Activated CD4-positive, alpha-beta memory T cell treated with anti-CD3 and anti-CD28 coated beads, Interleukin-2, amount 10 ng/mL, durations not matched to agents 7 days and 5 days (primary cell): ENCODE results near the gene ANGPT4. TPM values are rescaled to one million over a fixed set of nuclear protein-coding genes. Genes with fewer than 3 reads are reported as not detected.
A peak's percentile ranks its signal among the peaks of the same experiment; 100 is the strongest.
"Not testable (repeated sequence)": the region's sequence is repeated elsewhere in the genome, so short reads cannot be mapped to it uniquely, and the experiment has no call there.

ENCODE experiments used
- CTCF ChIA-PET: fragments of 350-600 bp; sonication (Branson Sonifier 250); formaldehyde crosslinking; loops from one replicate; lab custom pipeline; 2021; ENCODE audit warnings: antibody characterized with exemption, inconsistent platforms; lab: Charles Lee
- POLR2A ChIA-PET: fragments of 350-600 bp; sonication (Branson Sonifier 250); formaldehyde crosslinking; loops from one replicate; lab custom pipeline; 2021; ENCODE audit warnings: antibody characterized with exemption; lab: Charles Lee
- DNase-seq: peaks from one replicate; pipeline ENCODE4 v3.0.0-alpha.2; 2020
- H3K27ac Mint-ChIP-seq: one replicate; pipeline ENCODE4 v1.8.0; 2021; ENCODE audit warnings: mild to moderate bottlenecking, mixed read lengths
- H3K27me3 Mint-ChIP-seq: one replicate; pipeline ENCODE4 v1.8.0; 2021; ENCODE audit warnings: mixed read lengths
- H3K36me3 Mint-ChIP-seq: one replicate; pipeline ENCODE4 v1.8.0; 2021; ENCODE audit warnings: low read depth, mixed read lengths
- H3K4me1 Mint-ChIP-seq: one replicate; pipeline ENCODE4 v1.8.0; 2021; ENCODE audit warnings: mixed read lengths
- H3K4me3 Mint-ChIP-seq: one replicate; pipeline ENCODE4 v1.8.0; 2021; ENCODE audit warnings: mild to moderate bottlenecking, mixed read lengths
- H3K9me3 Mint-ChIP-seq: one replicate; pipeline ENCODE4 v1.8.0; 2021; ENCODE audit warnings: mixed read lengths
- total RNA-seq, 2 experiments: library from RNA; stranded (reverse); gene quantifications; one replicate each; pipeline ENCODE4 v1.2.3, GENCODE V29; 2021

The ANGPT4 gene
- total RNA-seq, 2 experiments from 2014 or later: not detected

DNA sequence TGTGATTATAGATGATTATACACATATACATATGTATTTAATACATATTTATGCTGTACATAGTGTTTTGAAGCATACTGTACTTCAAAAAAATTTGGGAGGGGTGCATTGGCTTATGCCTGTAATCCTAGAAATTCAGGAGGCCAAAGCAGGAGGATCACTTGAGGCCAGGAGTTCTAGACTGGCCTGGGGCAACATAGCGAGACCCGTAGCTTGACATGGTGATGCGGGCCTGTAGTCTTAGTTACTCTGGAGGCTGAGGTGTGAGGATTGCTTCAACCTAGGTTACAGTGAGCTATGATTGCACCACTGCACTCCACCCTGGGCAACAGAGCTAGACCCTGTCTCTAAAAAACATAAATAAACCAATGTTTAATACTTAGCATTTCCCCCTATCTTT, 84.2 kb downstream of the ANGPT4 start:
- ChIA-PET POLR2A (no interaction called here), CTCF (interaction anchor here (0.7 to 2.7 kb wide), 5 partner anchors 13 to 124 kb away, joined by 3 to 18 read pairs (median 5); no protein-coding TSS in a partner anchor)
- Mint-ChIP-seq H3K4me3 (no peak overlapping the region), H3K27me3 (no peaks in the 10 kb centered on the region), H3K4me1 (peaks cover 45% of the 10 kb centered on the region), H3K9me3 (no peaks in the 10 kb centered on the region), H3K27ac (no peak overlapping the region), H3K36me3 (peaks cover 5% of the 10 kb centered on the region)
- no peak for DNase-seq

DNA sequence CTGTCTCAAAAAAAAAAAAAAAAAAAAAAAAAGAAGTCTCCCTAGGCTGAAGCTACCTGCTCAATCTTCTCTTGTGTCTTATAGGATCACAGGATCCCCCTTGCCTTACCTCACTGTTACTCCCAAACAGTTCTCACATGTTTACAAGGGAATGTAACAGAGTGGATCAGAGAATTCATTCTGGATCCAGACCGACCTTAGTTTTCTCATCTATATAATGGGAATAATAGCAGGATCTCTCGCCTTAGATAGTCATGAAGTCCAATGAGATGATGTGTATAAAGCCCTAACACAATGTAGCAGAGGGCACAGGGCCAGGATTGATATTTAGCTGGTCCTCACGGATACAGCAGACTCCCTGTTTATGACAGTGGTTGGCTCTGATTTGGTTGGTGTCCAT, 84.9 kb downstream of the ANGPT4 start:
- Mint-ChIP-seq H3K36me3 (peaks cover under 1% of the 10 kb centered on the region), H3K27ac (no peak overlapping the region), H3K4me1 (peaks cover 38% of the 10 kb centered on the region), H3K4me3 (no peak overlapping the region), H3K9me3 (no peaks in the 10 kb centered on the region), H3K27me3 (no peaks in the 10 kb centered on the region)
- DNase-seq: no peak
- POLR2A ChIA-PET: interaction anchor here (3.2 kb wide), 1 partner anchor 15 kb away, joined by 13 read pairs; no protein-coding TSS in a partner anchor
- CTCF ChIA-PET: interaction anchor here (0.8 to 1.4 kb wide), 2 partner anchors 13 to 16 kb away, joined by 5 read pairs; no protein-coding TSS in a partner anchor

- Mint-ChIP-seq H3K27me3 (no peaks in the 10 kb centered on the region), H3K4me1 (peaks cover 35% of the 10 kb centered on the region), H3K4me3 (no peak overlapping the region), H3K36me3 (no peaks in the 10 kb centered on the region), H3K9me3 (no peaks in the 10 kb centered on the region), H3K27ac (no peak overlapping the region)
- DNase-seq: no peak
- CTCF ChIA-PET: interaction anchor here (0.6 to 1.4 kb wide), 8 partner anchors 8 to 440 kb away, joined by 3 to 5 read pairs (median 3); no protein-coding TSS in a partner anchor
- POLR2A ChIA-PET: interaction anchor here (3.2 kb wide), 1 partner anchor 16 kb away, joined by 13 read pairs; no protein-coding TSS in a partner anchor
These were observed 86.1 kb downstream of the ANGPT4 start for GRCh38 chr20:830011-830521.

DNA sequence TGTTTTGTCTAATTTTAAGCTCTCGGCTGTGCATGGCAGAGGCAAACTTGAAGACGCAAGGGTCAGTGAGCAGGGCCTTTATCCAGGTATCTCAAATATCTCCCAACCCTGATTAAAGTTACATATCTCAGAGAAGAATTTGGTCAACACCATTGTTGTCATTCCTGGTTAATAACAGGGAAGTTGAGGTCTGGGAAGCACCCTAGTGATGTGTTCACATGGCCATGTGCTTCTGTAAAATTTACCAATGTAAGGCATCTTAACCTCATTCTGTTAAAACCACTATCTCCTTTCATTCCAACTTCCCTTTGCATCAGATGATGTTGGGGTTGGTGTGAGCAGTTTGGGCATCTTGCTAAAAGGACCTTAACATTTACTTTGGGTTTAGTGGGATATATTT, 86.6 kb downstream of the ANGPT4 start:
- no peak overlapping the region for H3K4me3 Mint-ChIP-seq
- H3K36me3 Mint-ChIP-seq: no peaks in the 10 kb centered on the region
- peak overlapping the region; percentile 73 for H3K27ac Mint-ChIP-seq
- DNase-seq: no peak
- CTCF ChIA-PET: interaction anchor here (0.6 to 1.8 kb wide), 7 partner anchors 9 to 440 kb away, joined by 3 to 7 read pairs (median 3); no protein-coding TSS in a partner anchor
- POLR2A ChIA-PET: interaction anchor here (3.2 kb wide), 1 partner anchor 17 kb away, joined by 13 read pairs; no protein-coding TSS in a partner anchor
- peaks cover 32% of the 10 kb centered on the region for H3K4me1 Mint-ChIP-seq
- no peaks in the 10 kb centered on the region for H3K27me3 Mint-ChIP-seq
- H3K9me3 Mint-ChIP-seq: no peaks in the 10 kb centered on the region

DNA sequence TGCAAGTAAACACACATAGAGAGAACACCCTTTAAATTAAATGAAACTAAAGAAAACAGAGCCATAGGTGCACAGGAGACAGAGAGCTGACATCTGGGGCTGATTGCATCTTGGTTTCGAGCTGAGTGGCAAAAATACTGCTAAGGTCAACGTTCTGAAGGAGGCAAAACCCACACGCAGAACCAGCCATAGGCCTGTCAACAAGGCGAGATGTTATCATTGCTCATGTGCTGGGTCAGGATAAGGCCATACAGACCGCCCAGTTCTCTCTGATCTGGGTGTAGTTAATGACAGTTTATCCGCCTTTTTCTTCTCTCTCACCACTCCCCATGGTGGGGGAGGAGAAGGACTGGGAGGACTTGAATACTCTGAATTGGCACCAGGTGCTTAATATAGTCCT, 87.1 kb downstream of the ANGPT4 start:
- no peaks in the 10 kb centered on the region for H3K27me3 Mint-ChIP-seq
- peak overlapping the region; percentile 73 for H3K27ac Mint-ChIP-seq
- ChIA-PET POLR2A (interaction anchor here (3.2 kb wide), 1 partner anchor 17 kb away, joined by 13 read pairs; no protein-coding TSS in a partner anchor), CTCF (interaction anchor here (1.1 to 1.8 kb wide), 3 partner anchors 10 to 15 kb away, joined by 3 to 7 read pairs (median 3); no protein-coding TSS in a partner anchor)
- DNase-seq: peak; percentile 36
- no peaks in the 10 kb centered on the region for H3K9me3 Mint-ChIP-seq
- H3K4me3 Mint-ChIP-seq: no peak overlapping the region
- H3K4me1 Mint-ChIP-seq: peaks cover 28% of the 10 kb centered on the region
- no peaks in the 10 kb centered on the region for H3K36me3 Mint-ChIP-seq

DNA sequence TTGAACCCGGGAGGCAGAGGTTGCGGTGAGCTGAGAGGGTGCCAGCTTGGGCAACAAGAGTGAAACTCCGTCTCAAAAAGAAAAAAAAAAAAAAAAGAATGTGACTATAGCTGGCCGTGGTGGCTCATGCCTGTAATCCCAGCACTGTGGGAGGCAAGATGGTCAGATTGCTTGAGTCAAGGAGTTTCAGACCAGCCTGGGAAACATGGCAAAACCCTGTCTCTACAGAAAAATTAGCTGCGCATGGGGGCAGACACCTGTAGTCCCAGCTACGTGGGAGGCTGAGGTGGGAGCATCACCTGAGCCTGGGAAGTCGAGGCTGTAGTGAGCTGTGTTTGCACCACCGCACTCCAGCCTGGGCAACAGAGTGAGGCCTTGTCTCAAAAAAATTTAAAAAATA, 88.2 kb downstream of the ANGPT4 start:
- H3K36me3 Mint-ChIP-seq, H3K4me3 Mint-ChIP-seq, H3K9me3 Mint-ChIP-seq, H3K27me3 Mint-ChIP-seq, DNase-seq, H3K27ac Mint-ChIP-seq: not testable (repeated sequence)
- ChIA-PET CTCF (interaction anchor here (0.6 to 1.8 kb wide), 3 partner anchors 9 to 128 kb away, joined by 4 to 7 read pairs (median 4); no protein-coding TSS in a partner anchor), POLR2A (interaction anchor here (0.8 kb wide), 1 partner anchor 9 kb away, joined by 3 read pairs; no protein-coding TSS in a partner anchor)
- peaks cover 23% of the 10 kb centered on the region for H3K4me1 Mint-ChIP-seq

DNA sequence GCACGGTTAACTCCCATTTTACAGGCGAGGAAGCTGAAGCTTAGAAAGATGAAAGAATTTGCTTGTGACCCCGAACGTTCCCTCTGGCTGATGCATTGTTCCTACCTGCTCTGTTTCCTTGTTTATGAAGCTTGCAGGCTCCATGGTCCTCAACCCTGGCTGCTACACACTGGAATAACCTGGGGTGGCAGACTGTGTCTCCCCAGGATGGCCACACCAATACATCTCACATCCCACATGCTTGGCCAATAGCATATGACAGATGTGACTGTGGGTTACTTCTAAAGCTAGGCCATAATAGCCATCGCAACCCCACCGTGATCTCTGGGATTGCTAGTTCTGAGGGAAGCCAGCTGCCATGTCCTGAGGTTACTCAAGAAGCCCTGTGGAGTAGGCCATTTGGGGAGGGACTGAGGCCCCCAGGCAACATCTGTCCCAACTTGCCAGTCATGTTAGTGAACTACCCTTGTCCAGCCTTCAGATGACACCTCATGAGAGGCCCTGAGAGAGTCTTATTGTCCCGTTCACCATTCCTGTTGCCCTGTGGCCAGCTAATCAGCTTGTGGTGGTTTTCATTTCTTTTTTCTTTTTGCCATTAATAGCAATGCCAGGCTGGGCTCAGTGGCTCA, 89.3 kb downstream of the ANGPT4 start:
- Mint-ChIP-seq H3K4me3 (no peak overlapping the region), H3K9me3 (no peaks in the 10 kb centered on the region), H3K36me3 (no peaks in the 10 kb centered on the region), H3K27ac (no peak overlapping the region), H3K27me3 (no peaks in the 10 kb centered on the region), H3K4me1 (peaks cover 21% of the 10 kb centered on the region)
- DNase-seq: no peak
- ChIA-PET POLR2A (no interaction called here), CTCF (interaction anchor here (1.0 to 2.0 kb wide), 2 partner anchors 8 to 129 kb away, joined by 3 to 4 read pairs; no protein-coding TSS in a partner anchor)

DNA sequence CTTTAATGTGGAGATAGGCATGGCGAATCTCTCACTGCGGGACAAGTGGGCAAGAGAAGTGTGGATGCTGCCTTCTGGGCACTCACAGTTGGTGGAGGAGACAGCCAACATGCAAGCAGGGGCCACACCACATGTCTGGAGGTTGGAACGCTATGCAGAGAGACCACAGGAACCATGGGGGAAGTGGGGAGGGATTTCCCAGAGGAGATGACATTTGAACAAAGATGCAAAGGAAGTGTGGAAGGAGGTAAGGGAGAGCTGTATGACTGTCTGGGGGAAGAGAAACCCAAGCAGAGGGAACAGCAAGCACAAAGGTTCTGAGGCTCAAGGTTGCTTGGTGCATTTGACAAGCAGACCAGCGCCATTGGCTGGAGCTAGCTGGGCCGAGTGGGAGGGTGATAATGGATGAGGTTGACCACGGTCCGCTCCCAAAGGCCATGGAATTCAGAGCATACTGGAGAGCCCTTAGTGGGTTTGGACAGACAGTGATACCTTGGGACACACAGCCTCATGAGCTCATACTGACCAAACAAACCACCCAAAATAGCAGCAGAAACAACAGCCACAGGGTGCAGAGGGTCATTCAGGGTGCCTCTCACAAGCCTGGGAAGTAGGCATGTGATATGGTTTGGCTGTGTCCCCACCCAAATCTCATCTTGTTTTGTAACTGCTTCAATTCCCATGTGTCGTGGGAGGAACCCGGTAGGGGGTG, 90.3 kb downstream of the ANGPT4 start:
- no peak for DNase-seq
- Mint-ChIP-seq H3K27me3 (no peaks in the 10 kb centered on the region), H3K27ac (no peak overlapping the region), H3K4me3 (no peak overlapping the region), H3K36me3 (no peaks in the 10 kb centered on the region), H3K9me3 (no peaks in the 10 kb centered on the region), H3K4me1 (peaks cover 21% of the 10 kb centered on the region)
- CTCF ChIA-PET: interaction anchor here (2.0 kb wide), 1 partner anchor 130 kb away, joined by 4 read pairs; no protein-coding TSS in a partner anchor
- POLR2A ChIA-PET: interaction anchor here (1.5 kb wide), 1 partner anchor 9 kb away, joined by 3 read pairs; no protein-coding TSS in a partner anchor

DNA sequence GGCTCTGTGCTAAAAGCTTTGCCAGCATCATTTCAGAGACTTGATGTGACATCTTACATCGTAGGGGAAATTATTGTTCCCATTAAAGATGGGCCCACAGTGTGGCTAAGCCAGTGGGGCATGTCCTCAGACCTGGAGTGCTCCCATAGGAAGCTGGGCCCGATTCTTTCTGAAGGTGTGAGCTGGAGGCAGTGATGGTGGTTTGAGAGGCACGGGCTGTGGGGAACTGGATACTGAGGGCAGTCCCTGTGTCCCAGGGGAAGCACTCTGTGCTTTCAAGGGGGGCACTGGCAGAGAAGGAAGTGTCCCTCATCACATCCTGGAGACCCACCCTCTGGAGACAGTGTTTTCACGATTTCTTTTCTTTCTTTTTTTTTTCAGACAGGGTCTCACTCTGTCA, 91.2 kb downstream of the ANGPT4 start:
- CTCF ChIA-PET: interaction anchor here (2.0 kb wide), 1 partner anchor 131 kb away, joined by 4 read pairs; no protein-coding TSS in a partner anchor
- POLR2A ChIA-PET: interaction anchor here (1.1 to 1.5 kb wide), 2 partner anchors 8 to 9 kb away, joined by 3 read pairs; partner anchors contain the start of gene FAM110A
- H3K9me3 Mint-ChIP-seq: no peaks in the 10 kb centered on the region
- peaks cover 19% of the 10 kb centered on the region for H3K4me1 Mint-ChIP-seq
- H3K36me3 Mint-ChIP-seq: no peaks in the 10 kb centered on the region
- no peak overlapping the region for H3K4me3 Mint-ChIP-seq
- H3K27me3 Mint-ChIP-seq: no peaks in the 10 kb centered on the region
- H3K27ac Mint-ChIP-seq: no peak overlapping the region
- DNase-seq: no peak

- no peaks in the 10 kb centered on the region for H3K27me3 Mint-ChIP-seq
- no peak overlapping the region for H3K4me3 Mint-ChIP-seq
- DNase-seq: no peak
- H3K9me3 Mint-ChIP-seq: no peaks in the 10 kb centered on the region
- no peak overlapping the region for H3K27ac Mint-ChIP-seq
- POLR2A ChIA-PET: interaction anchor here (1.1 to 1.5 kb wide), 2 partner anchors 9 to 10 kb away, joined by 3 read pairs; partner anchors contain the start of gene FAM110A
- H3K36me3 Mint-ChIP-seq: no peaks in the 10 kb centered on the region
- H3K4me1 Mint-ChIP-seq: peaks cover 15% of the 10 kb centered on the region
- CTCF ChIA-PET: interaction anchor here (1.0 to 2.0 kb wide), 2 partner anchors 131 kb away, joined by 3 to 4 read pairs; no protein-coding TSS in a partner anchor
These were observed 91.6 kb downstream of the ANGPT4 start for GRCh38 chr20:824490-824889.

- Mint-ChIP-seq H3K27me3 (no peaks in the 10 kb centered on the region), H3K4me3 (no peak overlapping the region), H3K4me1 (peaks cover 7% of the 10 kb centered on the region), H3K36me3 (no peaks in the 10 kb centered on the region), H3K9me3 (no peaks in the 10 kb centered on the region), H3K27ac (no peak overlapping the region)
- POLR2A ChIA-PET: no interaction called here
- CTCF ChIA-PET: interaction anchor here (1.0 kb wide), 1 partner anchor 132 kb away, joined by 3 read pairs; no protein-coding TSS in a partner anchor
- DNase-seq: no peak
These were observed 92.6 kb downstream of the ANGPT4 start for GRCh38 chr20:823574-823902.
